Gastrocnemius medialis (tissue), 4 donors: ENCODE measurements around the gene HOXA4. TPM values are rescaled to one million over a fixed set of nuclear protein-coding genes. Genes with fewer than 3 reads are reported as not detected.

ENCODE experiments used
- ATAC-seq, 2 donors: fragments of 150-250 bp; one replicate each; pipeline ENCODE4 v1.9.1; 2016
- DNase-seq, 2 donors: peaks; one replicate each; pipeline ENCODE4 v3.0.0-alpha.2; 2019
- H3K27ac ChIP-seq, 4 donors: fragments of 200-600 bp; sonication (generic); 1 replicate in 1 of 4; 2 replicates in 3 of 4; pipeline ENCODE4 v1.5.1; 2016 to 2018; ENCODE audit warnings: mild to moderate bottlenecking in 2 of 4, moderate library complexity in 1 of 4
- H3K27me3 ChIP-seq, 3 donors: fragments of 200-600 bp; sonication (generic) in 2 of 3; 1 replicate in 1 of 3; 2 replicates in 2 of 3; pipeline versions ENCODE4 v1.5.1 to v1.6.0; 2016 to 2019; ENCODE audit warnings: mild to moderate bottlenecking in 1 of 3, moderate library complexity in 1 of 3
- H3K36me3 ChIP-seq, 2 donors: fragments of 200-600 bp; sonication (generic) in 1 of 2; one replicate each; pipeline ENCODE4 v1.5.1; 2017 to 2018
- H3K4me1 ChIP-seq, 2 donors: fragments of 200-600 bp; sonication (generic) in 1 of 2; one replicate each; pipeline ENCODE4 v1.5.1; 2016 to 2017; ENCODE audit warnings: mild to moderate bottlenecking in 2 of 2
- H3K4me3 ChIP-seq, 4 donors: fragments of 200-600 bp; sonication (generic) in 3 of 4; 1 replicate in 1 of 4; 2 replicates in 3 of 4; pipeline ENCODE4 v1.5.1; 2016 to 2019; ENCODE audit warnings: mild to moderate bottlenecking in 2 of 4
- H3K9me3 ChIP-seq, 3 donors: fragments of 200-600 bp; sonication (generic) in 2 of 3; 1 replicate in 1 of 3; 2 replicates in 2 of 3; pipeline ENCODE4 v1.5.1; 2016 to 2019
- CTCF ChIP-seq, 5 experiments: fragments of 450-650 bp in 3 of 5; fragments of 200-600 bp in 2 of 5; sonication (generic) in 2 of 5; IDR thresholded peaks in 4 of 5; conservative IDR thresholded peaks in 1 of 5; 1 replicate in 4 of 5; 2 replicates in 1 of 5; pipeline ENCODE4 v1.5.1; 2016 to 2019; ENCODE audit warnings: antibody characterized with exemption in 5 of 5, mild to moderate bottlenecking in 3 of 5, moderate library complexity in 3 of 5
- POLR2A ChIP-seq, 2 donors: fragments of 450-650 bp; IDR thresholded peaks; one replicate each; pipeline ENCODE4 v1.6.1; 2017; ENCODE audit warnings: antibody characterized with exemption in 2 of 2, mild to moderate bottlenecking in 2 of 2, moderate library complexity in 2 of 2
- in situ Hi-C, 4 donors: fragments of 200-750 bp; cut with MboI; loops; one replicate each; pipeline versions ENCODE4 v1.15.0 to v1.8.0; 2017; ENCODE audit warnings: low sequenced_read_pairs in 4 of 4
- intact Hi-C: fragments of 100-400 bp; cut with DNase I; formaldehyde crosslinking; loops from one replicate; pipeline ENCODE4 v1.15.1; 2023; ENCODE audit warnings: low total_unique reads
- total RNA-seq, 4 donors: library from RNA; depleted of rRNA; stranded (reverse); fragments of >200 nt; gene quantifications; one replicate each; pipeline versions ENCODE4 v1.1.0 to v1.2.3, GENCODE V29; 2016

HOXA4 gene
- total RNA-seq, 4 donors from 2014 or later: 1.7 to 4.2 (median 2.9) TPM

- TF ChIP-seq POLR2A (IDR thresholded peaks at IDR 0.05) (peak; percentile 26 to 34), CTCF (IDR thresholded peaks at IDR 0.05 in 4 of 5, conservative IDR thresholded peaks at IDR 0.05 in 1 of 5) (no peak)
- H3K27me3 ChIP-seq: no peaks in the 10 kb centered on the region
- DNase-seq (peak; percentile 49 to 64), ATAC-seq (peak; percentile 3 to 25)
- peak overlapping the region; percentile 62 to 88 (median 77) for H3K4me3 ChIP-seq
- H3K4me1 ChIP-seq: peaks cover 25 to 57% of the 10 kb centered on the region in 2 donors
- H3K36me3 ChIP-seq: no peaks in the 10 kb centered on the region
- no peaks in the 10 kb centered on the region for H3K9me3 ChIP-seq
- H3K27ac ChIP-seq: peak overlapping the region; percentile 90 to 99 (median 95)
- in situ Hi-C loops (loop anchor here in 3 of 4 donors (10.0 to 25.0 kb wide), 6 partner anchors 912 to 1413 kb away; partner anchors contain the start of genes CBX3 (in 1 of the 3), CREB5 (in 1 of the 3) and HNRNPA2B1 (in 1 of the 3)), intact Hi-C loops (loop anchor here (10.0 kb wide), 1 partner anchor 1500 kb away; no protein-coding TSS in a partner anchor)
These were observed 44.5 kb upstream of the HOXA4 start for GRCh38 chr7:27174874-27175625.

DNA sequence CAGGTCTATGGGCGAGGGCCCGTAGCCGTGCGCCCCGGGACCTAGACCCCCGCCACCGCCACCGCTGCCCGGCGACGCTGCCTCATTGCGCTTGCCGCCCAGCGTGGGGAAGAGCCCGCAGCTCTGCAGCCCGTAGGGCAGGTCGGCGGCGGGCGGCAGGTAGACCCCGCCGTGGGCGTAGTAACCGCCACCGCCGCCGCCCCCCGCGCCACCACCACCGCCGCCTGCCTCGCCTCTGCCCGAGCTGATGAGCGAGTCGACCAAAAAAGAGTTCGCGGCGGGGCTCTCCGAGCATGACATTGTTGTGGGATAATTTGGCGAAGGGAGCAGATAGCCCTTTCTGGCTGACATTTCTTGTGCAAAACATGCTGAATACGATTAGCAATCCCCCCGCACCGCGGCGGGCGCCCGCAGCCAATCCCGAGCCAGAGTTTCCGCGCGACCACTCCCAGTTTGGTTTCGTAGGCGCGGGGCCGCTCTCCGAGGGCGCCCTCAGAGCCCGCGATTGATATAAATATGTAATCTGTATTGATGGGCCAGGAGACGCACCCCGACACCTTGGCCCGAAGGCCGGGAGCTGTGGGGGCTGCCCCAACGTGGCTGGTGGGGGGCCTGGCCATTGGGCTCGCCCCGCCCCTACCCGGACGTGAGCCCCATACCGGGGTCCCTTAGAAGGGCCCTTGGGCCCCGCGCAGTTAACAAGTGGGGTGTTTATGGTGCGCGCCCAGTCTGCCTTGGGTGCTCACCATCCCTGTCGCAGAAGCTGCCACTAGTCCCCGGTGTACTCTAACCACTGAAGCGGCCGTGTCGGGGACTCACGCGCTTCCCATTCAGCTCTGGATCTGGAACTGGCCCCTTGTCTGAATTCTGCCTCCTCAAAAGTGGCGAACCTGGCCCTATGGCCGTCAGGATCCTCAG lies 43.7 kb upstream of the HOXA4 start, which contains the start of gene HOXA10:
Gene HOXA10 (minus strand): TSS at position 365 of the 918 bp plus-strand sequence. CDS start 14 bp downstream, at position 351.
- in situ Hi-C loops: loop anchor here in 2 of 4 donors (10.0 to 25.0 kb wide), 2 partner anchors 962 to 1319 kb away; partner anchors contain the start of genes CBX3 (in 1 of the 2) and HNRNPA2B1 (in 1 of the 2)
- Histone ChIP-seq H3K4me1 (peaks cover 22 to 58% of the 10 kb centered on the region in 2 donors), H3K36me3 (no peaks in the 10 kb centered on the region), H3K27ac (peak within 1 kb of the TSS; percentile 90 to 99 (median 95)), H3K9me3 (no peaks in the 10 kb centered on the region), H3K27me3 (no peaks in the 10 kb centered on the region), H3K4me3 (peak within 1 kb of the TSS; percentile 62 to 88 (median 77))
- intact Hi-C loops: loop anchor here (10.0 kb wide), 1 partner anchor 1499 kb away; no protein-coding TSS in a partner anchor
- TF ChIP-seq CTCF (IDR thresholded peaks at IDR 0.05 in 4 of 5, conservative IDR thresholded peaks at IDR 0.05 in 1 of 5): no peak
- TF ChIP-seq POLR2A (IDR thresholded peaks at IDR 0.05): peak in 1 of 2 donors; percentile 37
- peak in 1 of 2 donors; percentile 8 for ATAC-seq
- DNase-seq: peak; percentile 39 to 48

DNA sequence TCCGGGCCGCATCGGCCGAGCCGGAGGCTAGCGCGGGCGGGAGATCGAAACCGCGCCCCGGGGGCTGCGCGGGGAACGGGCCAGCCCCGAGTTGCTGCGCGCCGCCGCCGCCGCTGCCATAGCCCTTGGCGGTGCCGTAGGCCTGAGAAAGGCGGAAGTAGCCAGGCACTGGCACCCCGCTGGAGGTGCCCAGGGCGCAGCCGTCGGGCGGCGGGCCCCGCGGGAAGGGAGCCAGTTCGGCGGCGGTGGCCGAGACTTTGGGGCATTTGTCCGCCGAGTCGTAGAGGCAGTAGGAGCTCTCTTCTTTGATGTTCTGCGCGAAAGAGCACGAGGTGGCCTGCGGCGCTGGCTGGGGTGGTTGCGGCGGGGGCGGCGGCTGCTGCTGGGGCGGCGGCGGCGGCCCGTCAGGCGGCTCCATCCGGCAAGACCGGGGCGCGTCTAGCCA lies 43.0 kb upstream of the HOXA4 start:
- Histone ChIP-seq H3K4me3 (peak overlapping the region; percentile 62 to 88 (median 77)), H3K36me3 (no peaks in the 10 kb centered on the region), H3K9me3 (no peaks in the 10 kb centered on the region), H3K27ac (peak overlapping the region; percentile 90 to 99 (median 95)), H3K27me3 (no peaks in the 10 kb centered on the region), H3K4me1 (peaks cover 21 to 56% of the 10 kb centered on the region in 2 donors)
- in situ Hi-C loops: loop anchor here in 2 of 4 donors (10.0 to 25.0 kb wide), 2 partner anchors 961 to 1319 kb away; partner anchors contain the start of genes CBX3 (in 1 of the 2) and HNRNPA2B1 (in 1 of the 2)
- TF ChIP-seq CTCF (IDR thresholded peaks at IDR 0.05 in 4 of 5, conservative IDR thresholded peaks at IDR 0.05 in 1 of 5): no peak
- no peak for TF ChIP-seq POLR2A (IDR thresholded peaks at IDR 0.05)
- intact Hi-C loops: loop anchor here (10.0 kb wide), 1 partner anchor 1499 kb away; no protein-coding TSS in a partner anchor
- DNase-seq (peak; percentile 5 to 50), ATAC-seq (peak; percentile 13 to 21)
